CD14-positive monocyte (primary cell): ENCODE results near the gene DUSP28. TPM values are rescaled to one million over a fixed set of nuclear protein-coding genes. Genes with fewer than 3 reads are reported as not detected.
A peak's percentile ranks its signal among the peaks of the same experiment; 100 is the strongest.
"Not testable (repeated sequence)": the region's sequence is repeated elsewhere in the genome, so short reads cannot be mapped to it uniquely, and the experiment has no call there.

Experiments used
- DNase-seq, 3 donors: peaks; one replicate each; pipeline ENCODE4 v3.0.0-alpha.2; 2011 to 2022
- H2AFZ ChIP-seq: 2 replicates; pipeline ENCODE4 v1.6.0; 2012; ENCODE audit warnings: mild to moderate bottlenecking, low read depth, low read length, inconsistent platforms; ENCODE audit not compliant: insufficient read depth, poor library complexity, severe bottlenecking
- H3K27ac ChIP-seq, 2 donors: 1 replicate in 1 of 2; 2 replicates in 1 of 2; pipeline ENCODE4 v1.5.1; 2012 to 2013; ENCODE audit warnings: low read length in 2 of 2, control low read depth in 1 of 2, inconsistent platforms in 1 of 2, low read depth in 1 of 2, mild to moderate bottlenecking in 1 of 2
- H3K27me3 ChIP-seq, 2 donors: one replicate each; pipeline versions ENCODE4 v1.6.0 to v1.6.1; 2011 to 2013; ENCODE audit warnings: low read length in 2 of 2; ENCODE audit not compliant: control insufficient read depth in 2 of 2, insufficient read depth in 2 of 2
- H3K36me3 ChIP-seq, 2 donors: replicated peaks in 1 of 2; 1 replicate in 1 of 2; 2 replicates in 1 of 2; pipeline versions ENCODE4 v1.5.1 to v1.6.1; 2012 to 2013; ENCODE audit warnings: low read length in 2 of 2, control low read depth in 1 of 2, inconsistent platforms in 1 of 2, mild to moderate bottlenecking in 1 of 2; ENCODE audit not compliant: insufficient read depth in 2 of 2, control insufficient read depth in 1 of 2
- H3K4me1 ChIP-seq, 2 donors: 1 replicate in 1 of 2; 2 replicates in 1 of 2; pipeline versions ENCODE4 v1.5.1 to v1.6.1; 2012 to 2013; ENCODE audit warnings: low read length in 2 of 2, control low read depth in 1 of 2, inconsistent platforms in 1 of 2, mild to moderate bottlenecking in 1 of 2, moderate library complexity in 1 of 2; ENCODE audit not compliant: insufficient read depth in 2 of 2, control insufficient read depth in 1 of 2
- H3K4me2 ChIP-seq: replicated peaks from 2 replicates; pipeline ENCODE3; 2012; ENCODE audit warnings: low read length, moderate library complexity, mild to moderate bottlenecking; ENCODE audit not compliant: poor library complexity, severe bottlenecking; ENCODE audit errors: extremely low read depth
- H3K4me3 ChIP-seq, 3 experiments: fragments of 200-600 bp in 1 of 3; sonication (generic) in 1 of 3; replicated peaks in 1 of 3; 1 replicate in 2 of 3; 2 replicates in 1 of 3; pipeline ENCODE4 v1.5.1; 2011 to 2013; ENCODE audit warnings: low read length in 3 of 3, mild to moderate bottlenecking in 3 of 3, control low read depth in 2 of 3, low read depth in 2 of 3, inconsistent platforms in 1 of 3, moderate library complexity in 1 of 3
- H3K79me2 ChIP-seq: 2 replicates; pipeline ENCODE4 v1.6.0; 2012; ENCODE audit warnings: mild to moderate bottlenecking, control low read depth, inconsistent platforms, low read length, moderate library complexity; ENCODE audit not compliant: insufficient read depth
- H3K9ac ChIP-seq: 2 replicates; pipeline ENCODE4 v1.6.0; 2017; ENCODE audit warnings: low read length, mild to moderate bottlenecking; ENCODE audit not compliant: insufficient read depth, poor library complexity, severe bottlenecking
- H3K9me3 ChIP-seq, 2 donors: replicated peaks in 1 of 2; 1 replicate in 1 of 2; 2 replicates in 1 of 2; pipeline versions ENCODE4 v1.5.1 to v1.6.1; 2012 to 2013; ENCODE audit warnings: low read length in 2 of 2, control low read depth in 1 of 2; ENCODE audit not compliant: control insufficient read depth in 1 of 2, insufficient read depth in 1 of 2
- H4K20me1 ChIP-seq: 2 replicates; pipeline ENCODE4 v1.6.0; 2012; ENCODE audit warnings: mild to moderate bottlenecking, low read length, control low read depth, moderate library complexity; ENCODE audit not compliant: insufficient read depth
- H3K27ac Mint-ChIP-seq, 7 donors: one replicate each; pipeline ENCODE4 v1.8.0; 2020; ENCODE audit warnings: mild to moderate bottlenecking in 7 of 7, mixed read lengths in 7 of 7, moderate library complexity in 6 of 7, inconsistent platforms in 2 of 7
- H3K27me3 Mint-ChIP-seq, 3 donors: one replicate each; pipeline ENCODE4 v1.8.0; 2021 to 2022; ENCODE audit warnings: low read depth in 3 of 3, mild to moderate bottlenecking in 3 of 3, mixed read lengths in 3 of 3, moderate library complexity in 3 of 3, inconsistent platforms in 1 of 3
- H3K36me3 Mint-ChIP-seq, 2 donors: one replicate each; pipeline ENCODE4 v1.8.0; 2020; ENCODE audit warnings: mixed read lengths in 2 of 2, inconsistent platforms in 1 of 2, mild to moderate bottlenecking in 1 of 2
- H3K4me1 Mint-ChIP-seq: one replicate; pipeline ENCODE4 v1.8.0; 2020; ENCODE audit warnings: mild to moderate bottlenecking, mixed read lengths
- H3K4me3 Mint-ChIP-seq, 2 donors: one replicate each; pipeline ENCODE4 v1.8.0; 2020; ENCODE audit warnings: mild to moderate bottlenecking in 2 of 2, mixed read lengths in 2 of 2, moderate library complexity in 1 of 2
- H3K9me3 Mint-ChIP-seq, 7 donors: one replicate each; pipeline ENCODE4 v1.8.0; 2020 to 2022; ENCODE audit warnings: mixed read lengths in 7 of 7, mild to moderate bottlenecking in 6 of 7, moderate library complexity in 6 of 7, inconsistent platforms in 2 of 7
- CTCF ChIP-seq: fragments of 200-600 bp; IDR thresholded peaks from one replicate; pipeline ENCODE4 v1.8.0; 2022; ENCODE audit warnings: antibody characterized with exemption, mild to moderate bottlenecking
- WGBS: methylation state at CpG from one replicate; pipeline ENCODE4 v1.1.5; 2013; ENCODE audit warnings: missing lambda C conversion rate; ENCODE audit not compliant: insufficient coverage; 5-methylcytosine and 5-hydroxymethylcytosine counted together
- intact Hi-C, 2 donors: fragments of 100-400 bp; cut with micrococcal nuclease; formaldehyde crosslinking; loops; one replicate each; pipeline versions ENCODE4 v1.15.0 to v1.15.1; 2023
- polyA plus RNA-seq, 3 donors: library from polyadenylated mRNA; depleted of rRNA in 1 of 3; unstranded in 2 of 3; stranded (reverse) in 1 of 3; fragments of 300-500 nt in 2 of 3; fragments of >200 nt in 1 of 3; fragmentation: Illumina TruSeq in 2 of 3; gene quantifications; 1 replicate in 2 of 3; 2 replicates in 1 of 3; pipeline ENCODE4 v1.2.3, GENCODE V29; 2012 to 2021

The DUSP28 gene
- polyA plus RNA-seq, 3 donors, result 10.8 to 17.7 (median 17.1) TPM

GRCh38 chr2:240532031-240532775 lies 28.0 kb upstream of the DUSP28 start:
- H4K20me1 ChIP-seq, result no peaks in the 10 kb centered on the region
- no peak overlapping the region for H3K27ac ChIP-seq
- WGBS, result no CpG with 5 or more reads among the region's 1 CpG
- peaks cover 76 to 92% of the 10 kb centered on the region in 2 donors for H3K36me3 Mint-ChIP-seq
- H3K4me3 Mint-ChIP-seq, result no peak overlapping the region
- DNase-seq, result no peak
- no peak overlapping the region for H3K9ac ChIP-seq
- H3K27ac Mint-ChIP-seq, result no peak overlapping the region
- no peak overlapping the region for H2AFZ ChIP-seq
- no peaks in the 10 kb centered on the region for H3K27me3 ChIP-seq
- H3K36me3 ChIP-seq, result peaks cover 11 to 68% of the 10 kb centered on the region in 2 donors
- intact Hi-C loops, result no loop called here
- no peaks in the 10 kb centered on the region for H3K79me2 ChIP-seq
- H3K9me3 ChIP-seq, result peaks cover 42 to 50% of the 10 kb centered on the region in 2 donors
- H3K4me2 ChIP-seq, result no peak overlapping the region
- no peak for TF ChIP-seq CTCF
- H3K9me3 Mint-ChIP-seq, result peaks cover 43 to 60% (median 51%) of the 10 kb centered on the region in 7 donors
- H3K4me1 Mint-ChIP-seq, result no peaks in the 10 kb centered on the region
- no peak overlapping the region for H3K4me3 ChIP-seq
- H3K27me3 Mint-ChIP-seq, result no peaks in the 10 kb centered on the region
- no peaks in the 10 kb centered on the region for H3K4me1 ChIP-seq

- no peak overlapping the region for H2AFZ ChIP-seq
- H4K20me1 ChIP-seq, result no peaks in the 10 kb centered on the region
- no peak overlapping the region for H3K9ac ChIP-seq
- H3K27me3 Mint-ChIP-seq, result peaks cover 0 to 2% (median 0%) of the 10 kb centered on the region in 3 donors
- H3K4me1 Mint-ChIP-seq, result no peaks in the 10 kb centered on the region
- no peaks in the 10 kb centered on the region for H3K4me1 ChIP-seq
- no peak overlapping the region for H3K4me3 Mint-ChIP-seq
- peaks cover 71 to 86% of the 10 kb centered on the region in 2 donors for H3K36me3 Mint-ChIP-seq
- H3K9me3 ChIP-seq, result peaks cover 12 to 31% of the 10 kb centered on the region in 2 donors
- no peak overlapping the region for H3K27ac ChIP-seq
- peak overlapping the region in 1 of 7 donors; percentile 3 for H3K27ac Mint-ChIP-seq
- H3K4me2 ChIP-seq, result no peak overlapping the region
- no peaks in the 10 kb centered on the region for H3K79me2 ChIP-seq
- peaks cover 33 to 62% of the 10 kb centered on the region in 2 donors for H3K36me3 ChIP-seq
- no peak for DNase-seq
- no peak for TF ChIP-seq CTCF
- no peak overlapping the region for H3K4me3 ChIP-seq
- peaks cover 8 to 33% (median 17%) of the 10 kb centered on the region in 7 donors for H3K9me3 Mint-ChIP-seq
- 98% methylated on average over 24 of the region's 43 CpGs for WGBS
- intact Hi-C loops, result no loop called here
- no peaks in the 10 kb centered on the region for H3K27me3 ChIP-seq
Observed at GRCh38 chr2:240538031-240538780, 22.0 kb upstream of the DUSP28 start.

- DNase-seq, H3K27me3 Mint-ChIP-seq, H3K27ac ChIP-seq, H3K4me3 ChIP-seq, H3K79me2 ChIP-seq, H3K4me2 ChIP-seq, H3K4me1 ChIP-seq, intact Hi-C loops, H3K4me3 Mint-ChIP-seq, H4K20me1 ChIP-seq, H2AFZ ChIP-seq, H3K27me3 ChIP-seq, H3K9ac ChIP-seq, H3K4me1 Mint-ChIP-seq: not testable (repeated sequence)
- Mint-ChIP-seq H3K36me3 (peaks cover 66 to 81% of the 10 kb centered on the region in 2 donors), H3K27ac (peak overlapping the region in 2 of 7 donors; percentile 1 to 72), H3K9me3 (peaks cover 10 to 24% (median 14%) of the 10 kb centered on the region in 7 donors)
- Histone ChIP-seq H3K9me3 (peaks cover 7 to 28% of the 10 kb centered on the region in 2 donors), H3K36me3 (peaks cover 33 to 59% of the 10 kb centered on the region in 2 donors)
- 99% methylated on average over 14 of the region's 17 CpGs for WGBS
Observed at GRCh38 chr2:240539101-240539500, 21.1 kb upstream of the DUSP28 start.
